ENCODE results near the gene KRTAP9-7. TPM values are rescaled to one million over a fixed set of nuclear protein-coding genes. Genes with fewer than 3 reads are reported as not detected.
"Not testable (repeated sequence)": the region's sequence is repeated elsewhere in the genome, so short reads cannot be mapped to it uniquely, and the experiment has no call there.

Gene KRTAP9-7
- total RNA-seq, 4 donors from 2014 or later, result not detected

DNA sequence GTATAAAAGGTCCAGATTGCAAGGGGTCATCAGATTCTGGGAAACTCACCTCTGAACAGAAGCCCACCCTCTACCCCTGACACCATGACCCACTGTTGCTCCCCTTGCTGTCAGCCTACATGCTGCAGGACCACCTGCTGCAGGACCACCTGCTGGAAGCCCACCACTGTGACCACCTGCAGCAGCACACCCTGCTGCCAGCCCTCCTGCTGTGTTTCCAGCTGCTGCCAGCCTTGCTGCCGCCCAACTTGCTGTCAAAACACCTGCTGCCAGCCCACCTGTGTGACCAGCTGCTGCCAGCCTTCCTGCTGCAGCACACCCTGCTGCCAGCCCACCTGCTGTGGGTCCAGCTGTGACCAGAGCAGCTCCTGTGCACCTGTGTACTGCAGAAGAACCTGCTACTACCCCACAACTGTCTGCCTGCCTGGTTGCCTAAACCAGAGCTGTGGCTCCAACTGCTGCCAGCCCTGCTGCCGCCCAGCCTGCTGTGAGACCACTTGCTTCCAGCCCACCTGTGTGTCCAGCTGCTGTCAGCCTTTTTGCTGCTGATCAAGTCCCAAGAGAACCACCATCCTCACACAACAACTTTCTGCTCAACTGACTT is 25.8 kb upstream of the KRTAP9-7 start, which contains the start of gene KRTAP9-4:
KRTAP9-4 (plus strand) TSS at position 51 of the 604 bp plus-strand sequence; CDS start at position 85, 34 bp downstream.
- H3K9me3 ChIP-seq; H3K4me3 ChIP-seq; intact Hi-C loops (cut with DNase I; ENCODE audit: low total_unique reads); H3K27me3 ChIP-seq; H3K36me3 ChIP-seq; H3K4me1 ChIP-seq; H3K27ac ChIP-seq; DNase-seq: not testable (repeated sequence)

DNA sequence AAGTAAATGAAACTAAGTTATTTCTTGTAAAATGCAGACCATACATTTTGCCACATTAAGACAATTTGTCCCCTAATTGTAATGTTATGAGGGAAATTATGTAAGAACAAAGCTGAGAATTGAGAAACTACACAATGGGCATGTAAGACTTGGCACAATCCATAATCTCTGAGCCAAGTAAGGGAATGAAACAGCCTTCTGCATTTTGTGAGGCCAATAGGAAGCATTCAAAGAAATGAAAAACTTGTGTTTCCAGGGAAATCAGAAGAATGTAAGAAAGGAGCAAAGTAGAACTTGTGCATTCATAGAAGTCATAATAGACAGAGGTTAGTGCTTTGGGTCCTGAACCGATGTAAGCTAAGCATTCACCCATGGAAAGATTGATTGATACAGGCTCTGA is 24.2 kb upstream of the KRTAP9-7 start:
- Histone ChIP-seq H3K4me3 (no peak overlapping the region), H3K4me1 (no peaks in the 10 kb centered on the region), H3K36me3 (no peaks in the 10 kb centered on the region), H3K9me3 (no peaks in the 10 kb centered on the region), H3K27ac (no peak overlapping the region), H3K27me3 (no peaks in the 10 kb centered on the region)
- DNase-seq, result no peak
- no peak for TF ChIP-seq POLR2A (IDR thresholded peaks at IDR 0.05)
- TF ChIP-seq, protein P1, sequence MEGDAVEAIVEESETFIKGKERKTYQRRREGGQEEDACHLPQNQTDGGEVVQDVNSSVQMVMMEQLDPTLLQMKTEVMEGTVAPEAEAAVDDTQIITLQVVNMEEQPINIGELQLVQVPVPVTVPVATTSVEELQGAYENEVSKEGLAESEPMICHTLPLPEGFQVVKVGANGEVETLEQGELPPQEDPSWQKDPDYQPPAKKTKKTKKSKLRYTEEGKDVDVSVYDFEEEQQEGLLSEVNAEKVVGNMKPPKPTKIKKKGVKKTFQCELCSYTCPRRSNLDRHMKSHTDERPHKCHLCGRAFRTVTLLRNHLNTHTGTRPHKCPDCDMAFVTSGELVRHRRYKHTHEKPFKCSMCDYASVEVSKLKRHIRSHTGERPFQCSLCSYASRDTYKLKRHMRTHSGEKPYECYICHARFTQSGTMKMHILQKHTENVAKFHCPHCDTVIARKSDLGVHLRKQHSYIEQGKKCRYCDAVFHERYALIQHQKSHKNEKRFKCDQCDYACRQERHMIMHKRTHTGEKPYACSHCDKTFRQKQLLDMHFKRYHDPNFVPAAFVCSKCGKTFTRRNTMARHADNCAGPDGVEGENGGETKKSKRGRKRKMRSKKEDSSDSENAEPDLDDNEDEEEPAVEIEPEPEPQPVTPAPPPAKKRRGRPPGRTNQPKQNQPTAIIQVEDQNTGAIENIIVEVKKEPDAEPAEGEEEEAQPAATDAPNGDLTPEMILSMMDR (IDR thresholded peaks at IDR 0.05), result no peak
- intact Hi-C loops (cut with DNase I; ENCODE audit: low total_unique reads), result no loop called here

DNA sequence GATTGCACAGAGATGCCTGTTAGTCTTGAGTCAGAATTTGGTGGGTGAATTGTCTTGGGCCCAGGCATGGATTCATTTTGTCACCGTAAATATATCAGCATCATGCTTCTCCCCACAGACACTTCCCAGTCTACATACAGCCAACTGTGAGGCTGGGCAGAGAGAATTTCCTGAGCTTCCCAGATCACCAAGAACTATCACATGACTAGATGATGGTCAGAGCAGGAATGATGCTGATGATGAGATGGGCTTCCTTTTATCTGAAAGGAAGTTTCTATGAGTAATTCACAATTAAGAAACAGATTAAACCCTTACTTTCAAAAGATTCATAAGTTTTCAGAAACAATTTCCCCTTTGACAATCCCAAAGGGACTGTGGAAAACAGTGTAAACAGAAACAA is 20.6 kb upstream of the KRTAP9-7 start:
- intact Hi-C loops (cut with DNase I; ENCODE audit: low total_unique reads), result no loop called here
- Histone ChIP-seq H3K4me3 (no peak overlapping the region), H3K36me3 (no peaks in the 10 kb centered on the region)

DNA sequence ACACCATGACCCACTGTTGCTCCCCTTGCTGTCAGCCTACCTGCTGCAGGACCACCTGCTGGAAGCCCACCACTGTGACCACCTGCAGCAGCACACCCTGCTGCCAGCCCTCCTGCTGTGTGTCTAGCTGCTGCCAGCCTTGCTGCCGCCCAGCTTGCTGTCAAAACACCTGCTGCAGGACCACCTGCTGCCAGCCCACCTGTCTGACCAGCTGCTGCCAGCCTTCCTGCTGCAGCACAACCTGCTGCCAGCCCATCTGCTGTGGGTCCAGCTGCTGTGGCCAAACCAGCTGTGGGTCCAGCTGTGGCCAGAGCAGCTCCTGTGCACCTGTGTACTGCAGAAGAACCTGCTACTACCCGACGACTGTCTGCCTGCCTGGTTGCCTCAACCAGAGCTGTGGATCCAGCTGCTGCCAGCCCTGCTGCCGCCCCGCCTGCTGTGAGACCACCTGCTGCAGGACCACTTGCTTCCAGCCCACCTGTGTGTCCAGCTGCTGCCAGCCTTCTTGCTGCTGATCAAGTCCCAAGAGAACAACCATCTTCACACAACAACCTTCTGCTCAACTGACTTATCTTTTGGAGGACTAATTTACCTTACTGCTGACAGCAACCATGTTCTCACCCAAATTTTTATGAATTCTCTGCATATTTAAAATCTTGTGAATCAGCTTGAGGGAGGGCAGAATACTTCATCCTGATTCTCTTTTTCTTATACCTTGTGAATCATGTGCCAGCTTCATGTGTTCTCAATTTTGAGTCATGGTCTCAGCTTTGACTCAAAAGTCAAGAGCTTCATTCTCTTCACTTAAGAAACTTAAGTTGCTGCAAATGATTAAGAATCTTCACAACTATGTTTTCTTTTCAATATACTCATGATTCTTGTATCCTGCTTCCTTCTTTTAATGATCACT is 19.9 kb upstream of the KRTAP9-7 start, which contains the start of gene KRTAP9-9:
KRTAP9-9 (plus strand) TSS at position 4 of the 910 bp plus-strand sequence.
- DNase-seq; H3K36me3 ChIP-seq; H3K4me3 ChIP-seq; H3K9me3 ChIP-seq; H3K27ac ChIP-seq; intact Hi-C loops (cut with DNase I; ENCODE audit: low total_unique reads); H3K27me3 ChIP-seq; H3K4me1 ChIP-seq: not testable (repeated sequence)

More for the DNA sequence above, 20.6 kb upstream of the KRTAP9-7 start:
- no peak overlapping the region for H3K27ac ChIP-seq
- no peak for DNase-seq
- no peak for TF ChIP-seq POLR2A (IDR thresholded peaks at IDR 0.05)
- TF ChIP-seq, protein P1 (IDR thresholded peaks at IDR 0.05), result no peak
- no peaks in the 10 kb centered on the region for H3K4me1 ChIP-seq
- no peaks in the 10 kb centered on the region for H3K27me3 ChIP-seq
- H3K9me3 ChIP-seq, result no peaks in the 10 kb centered on the region

DNA sequence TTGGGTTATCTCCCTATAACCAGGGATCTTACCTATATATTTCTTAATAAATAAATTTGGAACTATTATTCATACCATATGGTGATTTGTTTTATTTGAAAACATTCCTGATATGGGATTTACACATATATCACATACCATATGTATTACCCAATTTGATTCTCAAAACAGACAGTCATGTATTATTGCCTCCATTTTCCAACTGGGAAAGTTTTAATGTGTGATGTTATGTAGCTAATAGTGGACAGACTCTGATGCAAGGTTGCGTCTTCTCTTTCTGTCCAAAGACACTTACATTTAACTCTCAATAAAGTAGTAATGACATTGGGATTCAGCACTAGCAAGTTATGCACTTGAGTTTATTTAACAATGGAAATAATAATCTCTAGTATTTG is 19.2 kb upstream of the KRTAP9-7 start:
- no peak for TF ChIP-seq POLR2A (IDR thresholded peaks at IDR 0.05)
- TF ChIP-seq, protein P1 (IDR thresholded peaks at IDR 0.05), result no peak
- Histone ChIP-seq H3K27ac (no peak overlapping the region), H3K4me1 (no peaks in the 10 kb centered on the region), H3K36me3 (no peaks in the 10 kb centered on the region), H3K9me3 (no peaks in the 10 kb centered on the region), H3K4me3 (no peak overlapping the region), H3K27me3 (no peaks in the 10 kb centered on the region)
- intact Hi-C loops (cut with DNase I; ENCODE audit: low total_unique reads), result no loop called here
- DNase-seq, result no peak

DNA sequence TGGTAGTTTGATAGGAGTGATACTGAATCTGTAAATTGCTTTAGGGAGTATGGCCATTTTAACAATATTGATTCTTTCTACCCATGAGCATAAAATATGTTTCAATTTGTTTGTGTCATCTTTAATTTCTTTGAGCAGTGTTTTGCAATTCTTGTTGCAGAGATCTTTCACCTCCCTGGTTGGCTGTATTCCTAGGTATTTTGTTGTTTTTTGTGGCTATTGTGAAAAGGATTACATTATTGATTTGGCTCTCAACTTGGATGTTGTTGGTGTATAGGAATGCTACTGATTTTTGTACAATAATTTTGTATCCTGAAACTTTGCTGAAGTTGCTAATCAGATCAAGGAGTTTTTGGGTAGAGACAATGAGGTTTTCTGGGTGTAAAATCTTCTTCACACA is 17.1 kb upstream of the KRTAP9-7 start:
- no peak for TF ChIP-seq POLR2A (IDR thresholded peaks at IDR 0.05)
- TF ChIP-seq, protein P1 (IDR thresholded peaks at IDR 0.05), result no peak
- intact Hi-C loops (cut with DNase I; ENCODE audit: low total_unique reads), result no loop called here

More for the DNA sequence above, 17.1 kb upstream of the KRTAP9-7 start:
- Histone ChIP-seq H3K36me3 (no peaks in the 10 kb centered on the region), H3K4me1 (no peaks in the 10 kb centered on the region), H3K27me3 (no peaks in the 10 kb centered on the region), H3K27ac (no peak overlapping the region), H3K9me3 (no peaks in the 10 kb centered on the region), H3K4me3 (no peak overlapping the region)
- no peak for DNase-seq

Data from uterus (tissue), 4 donors.